Mesendoderm (in vitro differentiated cells): ENCODE results near the gene NEU4.
"Not testable (repeated sequence)": the region's sequence is repeated elsewhere in the genome, so short reads cannot be mapped to it uniquely, and the experiment has no call there.

Source experiments
- DNase-seq: peaks from one replicate; pipeline ENCODE4 v3.0.0; 2013
- H2AK5ac ChIP-seq: 2 replicates; pipeline ENCODE4 v1.6.1; 2013; ENCODE audit warnings: low read length, inconsistent platforms
- H2BK120ac ChIP-seq: 2 replicates; pipeline ENCODE4 v1.6.1; 2013; ENCODE audit warnings: low read depth, mild to moderate bottlenecking, low read length, moderate library complexity, mixed read lengths
- H2BK15ac ChIP-seq: replicated peaks from 2 replicates; pipeline ENCODE4 v1.6.1; 2013; ENCODE audit warnings: low read depth, mild to moderate bottlenecking, moderate library complexity
- H2BK5ac ChIP-seq: 2 replicates; pipeline ENCODE4 v1.6.1; 2013; ENCODE audit warnings: low read length, inconsistent platforms
- H3K18ac ChIP-seq: 2 replicates; pipeline ENCODE4 v1.6.1; 2013; ENCODE audit warnings: mild to moderate bottlenecking, low read length, mixed read lengths
- H3K23ac ChIP-seq: one replicate; pipeline ENCODE4 v1.6.1; 2013; ENCODE audit warnings: low read length
- H3K27ac ChIP-seq: 2 replicates; pipeline ENCODE4 v1.5.1; 2013; ENCODE audit warnings: low read depth, mild to moderate bottlenecking, inconsistent platforms, low read length, moderate library complexity
- H3K27me3 ChIP-seq: 2 replicates; pipeline ENCODE4 v1.6.1; 2013; ENCODE audit warnings: low read length, control low read depth, mild to moderate bottlenecking, inconsistent platforms; ENCODE audit not compliant: insufficient read depth, poor library complexity
- H3K36me3 ChIP-seq: 2 replicates; pipeline ENCODE4 v1.6.1; 2013; ENCODE audit warnings: low read length, inconsistent platforms; ENCODE audit not compliant: control insufficient read depth, insufficient read depth
- H3K4ac ChIP-seq: one replicate; pipeline ENCODE4 v1.6.1; 2013; ENCODE audit warnings: low read depth, mild to moderate bottlenecking, low read length, moderate library complexity
- H3K4me1 ChIP-seq: 2 replicates; pipeline ENCODE4 v1.6.1; 2013; ENCODE audit warnings: low read depth, low read length, inconsistent platforms; ENCODE audit not compliant: control insufficient read depth
- H3K4me2 ChIP-seq: 2 replicates; pipeline ENCODE4 v1.6.1; 2013; ENCODE audit warnings: low read length
- H3K4me3 ChIP-seq: 2 replicates; pipeline ENCODE4 v1.5.1; 2013; ENCODE audit warnings: mild to moderate bottlenecking, low read length
- H3K56ac ChIP-seq: one replicate; pipeline ENCODE4 v1.6.1; 2013; ENCODE audit warnings: low read length
- H3K79me1 ChIP-seq: 2 replicates; pipeline ENCODE4 v1.6.1; 2013; ENCODE audit warnings: low read length, inconsistent platforms
- H3K79me2 ChIP-seq: 2 replicates; pipeline ENCODE4 v1.6.1; 2013; ENCODE audit warnings: mild to moderate bottlenecking, low read length; ENCODE audit not compliant: control insufficient read depth, insufficient read depth
- H3K9ac ChIP-seq: 2 replicates; pipeline ENCODE4 v1.6.1; 2013; ENCODE audit warnings: low read length, inconsistent platforms
- H4K5ac ChIP-seq: one replicate; pipeline ENCODE4 v1.6.1; 2013; ENCODE audit warnings: low read length
- H4K8ac ChIP-seq: one replicate; pipeline ENCODE4 v1.6.1; 2013; ENCODE audit warnings: low read depth, mild to moderate bottlenecking, control low read depth, low read length, moderate library complexity
- WGBS: extraction: QIAGEN DNeasy Blood & Tissue Kit; methylation state at CpG from one replicate; pipeline ENCODE4 v1.1.7; 2013; ENCODE audit warnings: low lambda C conversion rate, missing lambda C conversion rate; ENCODE audit not compliant: insufficient coverage; ENCODE audit errors: extremely low coverage; 5-methylcytosine and 5-hydroxymethylcytosine counted together

NEU4 gene

DNA sequence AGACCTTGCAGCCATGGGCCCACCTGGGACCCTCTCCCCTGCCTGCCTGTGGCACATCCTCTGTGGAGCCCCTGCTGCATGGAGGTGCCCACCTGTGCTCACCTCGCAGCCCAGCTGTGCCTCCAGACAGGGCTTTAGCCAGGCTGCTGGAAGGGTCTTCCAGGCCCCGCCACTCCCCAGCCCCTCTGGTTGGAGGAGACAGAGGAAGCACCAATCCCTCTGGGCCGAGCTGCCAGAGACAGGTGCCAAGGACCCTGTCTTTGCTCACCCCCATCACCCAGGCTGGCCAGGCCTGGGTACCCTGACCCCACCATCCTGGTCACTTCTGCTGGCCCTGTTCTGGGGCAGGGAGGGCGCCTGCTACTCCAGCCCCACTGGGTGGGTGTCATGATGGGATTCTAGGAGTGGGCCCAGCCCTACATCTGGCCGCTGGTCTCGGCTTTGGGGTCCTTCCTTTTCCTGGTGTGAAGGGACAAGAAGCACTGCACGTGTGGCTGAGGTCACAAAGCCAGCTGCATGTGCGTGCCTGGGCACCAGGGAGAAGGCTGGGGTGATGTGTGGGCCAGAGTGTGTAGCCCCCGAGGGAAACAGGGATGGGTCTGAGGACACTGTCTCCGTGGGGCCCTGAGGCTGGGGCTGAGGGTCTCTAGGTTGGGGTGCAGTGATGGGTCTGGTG, 9.3 kb upstream of the NEU4 start:
- Histone ChIP-seq H2BK15ac (no peak overlapping the region), H3K18ac (no peak overlapping the region), H3K23ac (no peak overlapping the region), H2BK120ac (no peak overlapping the region), H3K36me3 (no peaks in the 10 kb centered on the region), H4K8ac (no peak overlapping the region), H3K4me1 (no peaks in the 10 kb centered on the region), H2BK5ac (no peak overlapping the region), H3K56ac (no peak overlapping the region), H3K79me1 (no peaks in the 10 kb centered on the region), H3K4ac (no peak overlapping the region), H3K4me3 (no peak overlapping the region), H3K27ac (no peak overlapping the region), H2AK5ac (no peak overlapping the region), H3K27me3 (no peaks in the 10 kb centered on the region), H3K9ac (no peak overlapping the region), H4K5ac (no peak overlapping the region), H3K79me2 (no peaks in the 10 kb centered on the region), H3K4me2 (no peak overlapping the region)
- WGBS = no CpG with 5 or more reads among the region's 10 CpGs
- no peak for DNase-seq

DNA sequence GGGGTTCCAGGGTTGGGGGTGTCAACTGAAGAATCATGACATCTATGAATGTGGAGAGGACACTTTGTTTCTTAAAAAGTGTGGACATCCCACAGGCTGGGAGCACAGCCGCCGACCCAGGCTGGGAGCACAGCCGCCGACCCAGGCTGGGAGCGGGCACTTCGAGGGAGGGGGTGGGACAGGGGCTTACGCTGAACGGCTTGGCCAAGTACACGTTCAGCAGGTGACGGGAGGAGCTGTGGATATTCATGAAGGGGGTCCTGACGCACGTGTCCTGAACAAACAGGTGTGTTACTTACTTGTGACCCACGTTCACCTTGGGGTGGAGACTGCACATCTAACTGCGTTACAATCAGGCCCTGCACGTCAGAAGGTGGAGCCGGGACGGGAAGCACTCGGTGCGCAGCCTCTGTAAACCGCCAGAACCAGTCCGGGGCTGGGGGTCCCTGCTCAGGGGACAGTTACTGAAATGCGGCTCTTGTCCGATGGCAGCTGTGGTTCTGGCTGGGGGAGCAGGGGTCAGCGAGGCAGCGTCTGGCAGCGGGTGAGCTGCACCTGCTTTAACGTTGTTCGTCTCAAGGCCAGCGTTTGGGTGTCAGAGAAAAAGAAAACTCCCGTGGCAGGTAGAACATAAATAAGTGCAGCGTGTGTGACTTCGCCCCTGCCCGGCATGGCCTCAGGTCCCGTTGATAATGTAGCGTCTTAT, 8.6 kb upstream of the NEU4 start:
- H3K56ac ChIP-seq, H2BK120ac ChIP-seq, H3K18ac ChIP-seq, H3K27me3 ChIP-seq, DNase-seq, H2BK5ac ChIP-seq, H2AK5ac ChIP-seq, H3K9ac ChIP-seq, H4K5ac ChIP-seq, H3K23ac ChIP-seq, H3K4me3 ChIP-seq, H2BK15ac ChIP-seq, H3K4me2 ChIP-seq, H3K4ac ChIP-seq, H3K36me3 ChIP-seq, H3K79me1 ChIP-seq, H3K4me1 ChIP-seq, H4K8ac ChIP-seq, H3K79me2 ChIP-seq, H3K27ac ChIP-seq: not testable (repeated sequence)
- WGBS = no CpG with 5 or more reads among the region's 35 CpGs

DNA sequence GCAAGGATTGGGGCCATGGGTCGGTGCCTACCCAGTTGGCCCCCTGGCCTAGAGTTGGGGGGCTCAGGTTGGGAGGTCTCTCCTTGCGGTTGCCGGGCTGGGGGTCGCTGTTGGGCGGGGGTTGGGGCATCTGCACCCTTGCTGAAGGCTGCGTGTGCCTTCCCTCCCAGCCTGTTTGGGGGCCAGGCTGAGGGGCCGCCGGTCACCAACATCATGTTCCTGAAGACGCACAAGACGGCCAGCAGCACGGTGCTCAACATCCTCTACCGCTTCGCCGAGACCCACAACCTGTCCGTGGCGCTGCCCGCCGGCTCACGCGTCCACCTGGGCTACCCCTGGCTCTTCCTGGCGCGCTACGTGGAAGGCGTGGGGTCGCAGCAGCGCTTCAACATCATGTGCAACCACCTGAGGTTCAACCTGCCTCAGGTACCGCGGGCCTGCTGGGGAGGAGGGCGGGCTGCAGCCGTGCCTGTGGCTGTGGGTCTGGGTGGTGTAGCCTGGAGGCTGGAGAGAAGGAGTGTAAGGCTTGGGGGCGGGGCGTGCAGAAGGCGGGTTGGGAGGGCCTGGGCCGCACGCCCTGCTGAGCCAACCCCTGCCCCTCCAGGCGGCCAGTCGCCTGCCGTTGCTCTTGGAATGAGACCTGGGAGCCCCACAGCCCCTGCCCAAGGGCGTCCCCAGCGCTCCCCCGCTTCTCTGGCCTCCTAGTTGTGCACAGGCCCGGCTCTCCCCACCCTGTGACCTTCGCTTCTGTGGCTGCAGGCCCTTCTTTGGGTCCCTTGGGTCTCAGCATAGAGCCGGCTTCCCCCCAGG, 7.2 kb upstream of the NEU4 start:
- Histone ChIP-seq H3K27me3 (no peaks in the 10 kb centered on the region), H4K8ac (no peak overlapping the region), H4K5ac (no peak overlapping the region), H2AK5ac (peak overlapping the region; percentile 2), H3K9ac (no peak overlapping the region), H3K4me3 (no peak overlapping the region), H3K4me2 (no peak overlapping the region), H3K36me3 (no peaks in the 10 kb centered on the region), H3K23ac (no peak overlapping the region), H3K4me1 (peaks cover 3% of the 10 kb centered on the region), H3K4ac (no peak overlapping the region), H2BK5ac (no peak overlapping the region), H3K56ac (peak overlapping the region; percentile 67), H3K79me1 (no peaks in the 10 kb centered on the region), H3K79me2 (no peaks in the 10 kb centered on the region), H3K27ac (no peak overlapping the region), H2BK120ac (no peak overlapping the region), H3K18ac (peak overlapping the region; percentile 15), H2BK15ac (no peak overlapping the region)
- WGBS = no CpG with 5 or more reads among the region's 44 CpGs
- DNase-seq = peak; percentile 40

DNA sequence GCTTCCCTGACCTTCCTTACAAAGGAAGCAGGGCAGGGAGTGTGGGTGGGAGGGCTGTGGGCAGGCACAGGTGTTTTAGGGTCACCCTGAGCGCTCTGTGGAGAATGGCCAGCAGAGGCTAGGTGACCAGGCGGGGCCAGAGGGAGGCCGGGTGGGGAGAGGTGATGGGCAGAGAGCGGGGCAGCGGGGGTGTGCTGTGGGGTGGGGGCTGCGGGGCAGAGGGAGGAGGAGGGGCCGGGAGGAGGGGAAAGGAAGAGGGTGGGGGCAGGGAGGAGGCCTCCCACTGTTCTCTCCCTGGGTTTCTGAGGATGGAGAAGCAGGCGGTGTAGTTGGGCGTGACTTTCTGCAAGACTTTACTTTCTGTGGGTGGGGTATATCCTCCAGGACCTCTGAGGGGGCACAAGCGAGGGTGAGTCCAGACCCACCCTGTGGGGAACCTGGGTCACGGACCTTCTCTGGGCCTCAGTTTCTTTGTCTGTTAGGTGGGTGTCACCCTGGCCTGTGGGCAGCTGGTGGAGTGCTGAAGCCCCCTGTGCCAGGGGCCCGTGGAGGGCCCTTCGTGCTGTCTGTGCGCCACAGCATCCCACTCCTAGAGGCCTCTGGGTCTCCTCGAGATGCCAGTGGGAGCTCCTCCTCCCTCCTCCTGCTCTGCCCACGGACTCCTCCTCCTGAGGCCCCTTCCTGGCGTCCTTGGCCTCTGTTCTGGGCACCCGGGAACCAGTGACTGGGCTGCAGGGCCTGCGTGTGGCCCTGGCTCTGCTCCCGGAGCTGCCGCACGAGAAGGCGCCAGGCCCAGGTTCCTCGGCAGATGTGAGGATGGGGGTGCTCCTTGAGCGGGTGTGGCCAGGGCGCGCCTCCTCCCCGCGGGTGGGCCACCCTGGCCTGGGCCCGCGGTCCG, 6.3 kb upstream of the NEU4 start:
- H2AK5ac ChIP-seq = no peak overlapping the region
- H3K9ac ChIP-seq = no peak overlapping the region
- H3K27me3 ChIP-seq = no peaks in the 10 kb centered on the region
- no peak overlapping the region for H3K4ac ChIP-seq
- H3K56ac ChIP-seq = peak overlapping the region; percentile 67
- H2BK5ac ChIP-seq = no peak overlapping the region
- no peak overlapping the region for H3K23ac ChIP-seq
- H4K8ac ChIP-seq = no peak overlapping the region
- H3K79me1 ChIP-seq = no peaks in the 10 kb centered on the region
- H3K4me2 ChIP-seq = no peak overlapping the region
- no peak overlapping the region for H2BK15ac ChIP-seq
- no peaks in the 10 kb centered on the region for H3K36me3 ChIP-seq
- no peak overlapping the region for H4K5ac ChIP-seq
- no peak overlapping the region for H2BK120ac ChIP-seq
- peak overlapping the region; percentile 15 for H3K18ac ChIP-seq
- no peak overlapping the region for H3K4me3 ChIP-seq
- H3K4me1 ChIP-seq = peaks cover 3% of the 10 kb centered on the region
- DNase-seq = no peak
- WGBS = no CpG with 5 or more reads among the region's 32 CpGs
- no peak overlapping the region for H3K27ac ChIP-seq
- no peaks in the 10 kb centered on the region for H3K79me2 ChIP-seq

DNA sequence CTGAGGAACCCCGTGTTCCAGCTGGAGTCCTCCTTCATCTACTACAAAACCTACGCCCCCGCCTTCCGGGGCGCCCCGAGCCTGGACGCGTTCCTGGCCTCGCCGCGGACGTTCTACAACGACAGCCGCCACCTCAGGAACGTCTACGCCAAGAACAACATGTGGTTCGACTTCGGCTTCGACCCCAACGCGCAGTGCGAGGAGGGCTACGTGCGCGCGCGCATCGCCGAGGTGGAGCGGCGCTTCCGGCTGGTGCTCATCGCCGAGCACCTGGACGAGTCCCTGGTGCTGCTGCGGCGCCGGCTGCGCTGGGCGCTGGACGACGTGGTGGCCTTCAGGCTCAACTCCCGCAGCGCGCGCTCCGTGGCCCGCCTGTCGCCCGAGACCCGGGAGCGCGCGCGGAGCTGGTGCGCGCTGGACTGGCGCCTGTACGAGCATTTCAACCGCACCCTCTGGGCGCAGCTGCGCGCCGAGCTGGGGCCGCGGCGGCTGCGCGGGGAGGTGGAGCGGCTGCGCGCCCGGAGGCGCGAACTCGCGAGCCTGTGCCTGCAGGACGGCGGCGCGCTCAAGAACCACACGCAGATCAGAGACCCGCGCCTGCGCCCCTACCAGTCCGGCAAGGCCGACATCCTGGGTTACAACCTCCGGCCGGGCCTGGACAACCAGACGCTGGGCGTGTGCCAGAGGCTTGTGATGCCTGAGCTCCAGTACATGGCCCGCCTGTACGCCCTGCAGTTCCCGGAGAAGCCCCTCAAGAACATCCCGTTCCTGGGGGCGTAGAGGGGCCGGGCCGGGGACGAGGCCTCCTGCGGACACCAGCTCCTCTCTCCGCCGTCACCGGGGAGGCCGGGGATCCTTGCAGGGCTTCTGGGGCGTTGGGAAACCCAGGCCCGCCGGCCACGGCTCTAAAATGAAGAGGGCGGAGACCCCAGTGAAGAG, 5.3 kb upstream of the NEU4 start:
- H3K79me2 ChIP-seq = no peaks in the 10 kb centered on the region
- no peak overlapping the region for H2BK5ac ChIP-seq
- H3K79me1 ChIP-seq = no peaks in the 10 kb centered on the region
- no peak overlapping the region for H3K23ac ChIP-seq
- no peak overlapping the region for H3K4ac ChIP-seq
- H4K8ac ChIP-seq = no peak overlapping the region
- H4K5ac ChIP-seq = no peak overlapping the region
- no peak overlapping the region for H2AK5ac ChIP-seq
- no peak overlapping the region for H3K18ac ChIP-seq
- H3K4me1 ChIP-seq = peaks cover 6% of the 10 kb centered on the region
- H3K27ac ChIP-seq = no peak overlapping the region
- peak overlapping the region; percentile 86 for H3K56ac ChIP-seq
- no peak overlapping the region for H3K4me3 ChIP-seq
- WGBS = no CpG with 5 or more reads among the region's 109 CpGs
- no peak overlapping the region for H2BK120ac ChIP-seq
- DNase-seq = no peak
- no peak overlapping the region for H2BK15ac ChIP-seq
- H3K36me3 ChIP-seq = no peaks in the 10 kb centered on the region
- no peak overlapping the region for H3K9ac ChIP-seq
- no peaks in the 10 kb centered on the region for H3K27me3 ChIP-seq
- H3K4me2 ChIP-seq = no peak overlapping the region
